BJ (cell line): ENCODE data around the gene NCOA7. TPM values are rescaled to one million over a fixed set of nuclear protein-coding genes. Genes with fewer than 3 reads are reported as not detected.
"Not testable (repeated sequence)": the region's sequence is repeated elsewhere in the genome, so short reads cannot be mapped to it uniquely, and the experiment has no call there.

ENCODE experiments used
- CTCF ChIA-PET: fragments of 350-600 bp; formaldehyde crosslinking; extraction: SDS; loops from one replicate; lab custom pipeline; 2021; ENCODE audit warnings: antibody characterized with exemption, inconsistent platforms; lab: Yijun Ruan, JAX
- POLR2A ChIA-PET: fragments of 300-600 bp; sonication (Branson Sonifier 250); formaldehyde crosslinking; extraction: SDS; loops from one replicate; lab custom pipeline; 2021; ENCODE audit warnings: antibody characterized with exemption; lab: Charles Lee
- DNase-seq: peaks from one replicate; pipeline ENCODE4 v3.0.0-alpha.2; 2011; ENCODE audit warnings: low read depth
- H3K27me3 ChIP-seq: 2 replicates; pipeline ENCODE4 v1.6.0; 2011; ENCODE audit warnings: low read length; ENCODE audit not compliant: control insufficient read depth, insufficient read depth
- H3K36me3 ChIP-seq: 2 replicates; pipeline ENCODE4 v1.5.1; 2011; ENCODE audit warnings: low read length; ENCODE audit not compliant: control insufficient read depth, insufficient read depth
- H3K4me3 ChIP-seq: 2 replicates; pipeline ENCODE4 v1.5.1; 2011; ENCODE audit warnings: low read depth, mild to moderate bottlenecking, control low read depth, low read length
- polyA plus RNA-seq: library from polyadenylated mRNA; depleted of rRNA; stranded (reverse); fragments of >200 nt; gene quantifications from 2 replicates; pipeline ENCODE4 v1.2.3, GENCODE V29; 2011
- TF ChIP-seq, protein P1 (sequence below): IDR thresholded peaks from 2 replicates; pipeline ENCODE4 v1.5.1; 2011; ENCODE audit warnings: low read depth, mild to moderate bottlenecking, control low read depth, inconsistent platforms, low read length, moderate library complexity; ENCODE audit not compliant: insufficient read depth

The NCOA7 gene
- polyA plus RNA-seq, 1 experiment, result 27.2 TPM

DNA sequence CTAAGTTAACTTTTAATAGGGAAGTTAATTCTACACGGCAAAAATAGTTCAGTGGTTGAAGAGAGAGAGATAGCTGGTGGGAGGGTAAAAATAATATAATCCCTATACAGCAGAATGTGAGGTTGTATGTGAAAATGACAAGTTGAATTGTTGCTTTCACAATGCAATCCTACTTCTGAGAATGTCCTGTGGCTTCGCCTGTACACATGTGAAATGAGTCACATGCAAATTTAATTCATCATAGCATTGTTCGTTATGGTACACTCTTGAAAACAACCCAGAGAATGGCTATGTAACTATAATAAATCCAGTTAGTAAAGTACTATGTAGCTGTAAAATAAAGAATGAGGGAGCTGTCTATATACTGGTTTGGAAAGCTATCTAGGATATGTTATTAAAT is 119.8 kb downstream of the NCOA7 start:
- Histone ChIP-seq H3K36me3 (peaks cover 4% of the 10 kb centered on the region; the same call in 1 of the 2 replicates), H3K27me3 (no peaks in the 10 kb centered on the region), H3K4me3 (no peak overlapping the region)
- DNase-seq, result no peak
- ChIA-PET CTCF (interaction anchor here (0.6 to 1.3 kb wide), 4 partner anchors 10 to 86 kb away, joined by 3 to 4 read pairs (median 4); no protein-coding TSS in a partner anchor), POLR2A (interaction anchor here (0.7 kb wide), 1 partner anchor 38 kb away, joined by 3 read pairs; no protein-coding TSS in a partner anchor)
- TF ChIP-seq, protein P1, sequence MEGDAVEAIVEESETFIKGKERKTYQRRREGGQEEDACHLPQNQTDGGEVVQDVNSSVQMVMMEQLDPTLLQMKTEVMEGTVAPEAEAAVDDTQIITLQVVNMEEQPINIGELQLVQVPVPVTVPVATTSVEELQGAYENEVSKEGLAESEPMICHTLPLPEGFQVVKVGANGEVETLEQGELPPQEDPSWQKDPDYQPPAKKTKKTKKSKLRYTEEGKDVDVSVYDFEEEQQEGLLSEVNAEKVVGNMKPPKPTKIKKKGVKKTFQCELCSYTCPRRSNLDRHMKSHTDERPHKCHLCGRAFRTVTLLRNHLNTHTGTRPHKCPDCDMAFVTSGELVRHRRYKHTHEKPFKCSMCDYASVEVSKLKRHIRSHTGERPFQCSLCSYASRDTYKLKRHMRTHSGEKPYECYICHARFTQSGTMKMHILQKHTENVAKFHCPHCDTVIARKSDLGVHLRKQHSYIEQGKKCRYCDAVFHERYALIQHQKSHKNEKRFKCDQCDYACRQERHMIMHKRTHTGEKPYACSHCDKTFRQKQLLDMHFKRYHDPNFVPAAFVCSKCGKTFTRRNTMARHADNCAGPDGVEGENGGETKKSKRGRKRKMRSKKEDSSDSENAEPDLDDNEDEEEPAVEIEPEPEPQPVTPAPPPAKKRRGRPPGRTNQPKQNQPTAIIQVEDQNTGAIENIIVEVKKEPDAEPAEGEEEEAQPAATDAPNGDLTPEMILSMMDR, result no peak

DNA sequence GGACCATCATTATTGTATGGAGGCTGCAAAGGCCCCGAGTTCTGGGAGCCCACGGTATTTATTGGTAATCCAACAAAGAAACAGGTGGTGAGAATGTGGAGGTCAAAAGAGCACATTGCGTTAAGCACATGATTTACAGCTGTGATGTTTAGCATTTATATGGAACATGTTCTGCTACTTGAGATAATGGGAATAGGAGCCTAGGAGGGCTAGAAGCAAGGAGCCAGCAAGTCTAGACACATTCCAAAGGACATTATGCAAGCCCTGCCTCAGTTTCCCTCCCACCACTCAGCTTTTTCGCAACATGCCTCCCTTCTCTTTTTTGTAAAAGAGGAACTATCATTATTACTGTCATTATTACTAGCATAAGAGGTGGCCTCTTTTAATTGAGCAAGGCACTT is 120.3 kb downstream of the NCOA7 start:
- CTCF ChIA-PET, result interaction anchor here (0.6 to 1.3 kb wide), 5 partner anchors 11 to 86 kb away, joined by 3 to 4 read pairs (median 3); no protein-coding TSS in a partner anchor
- H3K36me3 ChIP-seq, H3K27me3 ChIP-seq, POLR2A ChIA-PET, DNase-seq, H3K4me3 ChIP-seq: not testable (repeated sequence)

DNA sequence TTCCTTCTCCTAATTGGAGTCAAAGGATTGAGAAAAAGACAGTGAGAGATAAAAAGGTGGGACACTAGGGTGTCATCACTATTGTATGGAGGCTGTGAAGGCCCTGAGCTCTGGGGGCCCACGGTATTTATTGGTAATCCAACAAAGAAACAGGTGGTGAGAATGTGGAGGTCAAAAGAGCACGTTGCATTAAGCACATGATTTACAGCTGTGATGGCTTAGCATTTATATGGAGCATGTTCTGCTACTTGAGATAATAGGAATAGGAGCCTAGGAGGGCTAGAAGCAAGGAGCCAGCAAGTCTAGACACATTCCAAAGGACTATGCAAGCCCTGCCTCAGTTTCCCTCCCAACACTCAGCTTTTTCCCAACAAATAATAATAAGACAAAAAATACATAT is 121.7 kb downstream of the NCOA7 start:
- H3K36me3 ChIP-seq, H3K27me3 ChIP-seq, CTCF ChIA-PET, POLR2A ChIA-PET, DNase-seq, H3K4me3 ChIP-seq: not testable (repeated sequence)

DNA sequence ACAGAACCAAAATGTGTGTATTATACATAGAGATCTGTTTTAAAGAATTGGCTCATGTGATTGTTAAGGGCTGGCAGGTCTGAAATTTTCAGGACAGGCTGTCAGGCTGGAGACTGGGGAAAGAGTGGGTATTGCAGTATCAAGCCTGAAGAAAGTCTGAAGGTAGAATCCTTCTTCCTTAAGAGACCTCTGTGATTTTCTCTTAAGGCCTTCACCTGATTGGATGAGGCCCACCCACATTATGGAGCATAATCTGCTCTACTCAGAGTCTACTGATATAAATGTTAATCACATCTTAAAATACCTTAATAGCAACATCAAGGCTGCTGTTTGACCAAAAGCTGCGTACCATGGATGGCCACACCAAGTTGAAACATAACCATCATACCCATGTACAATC is 122.4 kb downstream of the NCOA7 start:
- ChIA-PET POLR2A (interaction anchor here (0.5 kb wide), 1 partner anchor 62 kb away, joined by 4 read pairs; no protein-coding TSS in a partner anchor), CTCF (interaction anchor here (2.0 kb wide), 1 partner anchor 39 kb away, joined by 15 read pairs; no protein-coding TSS in a partner anchor)
- Histone ChIP-seq H3K27me3 (no peaks in the 10 kb centered on the region), H3K4me3 (no peak overlapping the region), H3K36me3 (peaks cover 10% of the 10 kb centered on the region)
- DNase-seq, result no peak
- TF ChIP-seq, protein P1, result no peak

DNA sequence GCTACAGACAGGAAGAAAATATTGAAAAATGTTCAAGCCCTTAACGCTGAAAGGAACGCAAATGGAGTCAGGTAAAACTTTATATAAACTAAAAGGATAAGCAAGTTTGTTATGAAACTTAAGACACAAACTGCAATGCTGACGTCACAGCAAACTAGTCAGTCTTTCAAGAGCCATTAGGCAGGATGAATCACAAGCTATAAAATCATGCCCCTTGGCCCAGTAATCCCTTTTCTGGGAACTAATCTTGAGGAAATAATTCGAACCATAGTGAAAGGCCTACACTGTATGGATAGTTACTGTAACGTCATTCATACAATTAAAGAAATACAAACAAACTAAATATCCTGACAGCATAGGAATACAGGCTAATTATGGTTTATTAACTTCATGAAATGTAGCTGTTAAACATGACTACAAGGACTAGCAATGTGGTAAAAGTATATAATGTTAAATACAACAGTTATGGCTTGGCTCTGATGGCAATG is 123.1 kb downstream of the NCOA7 start:
- ChIA-PET CTCF (interaction anchor here (0.9 to 2.0 kb wide), 3 partner anchors 9 to 123 kb away, joined by 3 to 15 read pairs (median 5); partner anchors contain the start of gene NCOA7), POLR2A (interaction anchor here (0.5 to 0.8 kb wide), 2 partner anchors 44 to 63 kb away, joined by 4 to 6 read pairs; no protein-coding TSS in a partner anchor)
- Histone ChIP-seq H3K36me3 (peaks cover 10% of the 10 kb centered on the region), H3K4me3 (no peak overlapping the region), H3K27me3 (no peaks in the 10 kb centered on the region)
- DNase-seq, result peak; percentile 91
- TF ChIP-seq, protein P1, result no peak

DNA sequence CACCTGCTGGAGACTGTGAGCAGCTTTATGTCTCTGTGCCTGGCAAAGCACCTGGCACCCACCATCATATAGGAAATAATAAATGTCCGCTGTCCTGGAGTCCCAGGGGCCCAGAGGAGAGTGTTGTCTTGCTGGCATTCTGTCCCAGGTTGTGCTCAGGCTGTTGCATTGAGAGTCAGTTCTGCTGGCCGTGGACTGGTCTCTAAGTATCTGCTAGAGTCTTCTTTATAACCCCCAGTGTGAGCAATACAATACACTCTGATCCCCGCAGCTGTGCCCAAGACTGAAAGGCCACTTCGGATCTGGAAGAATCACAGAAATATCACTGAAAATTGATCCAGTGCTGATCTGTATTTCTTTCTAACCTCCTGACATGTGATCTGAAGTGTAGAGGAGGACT is 127.5 kb downstream of the NCOA7 start:
- CTCF ChIA-PET, result interaction anchor here (0.6 to 6.3 kb wide), 3 partner anchors 12 to 127 kb away, joined by 3 to 23 read pairs (median 5); partner anchors contain the start of gene HINT3
- peaks cover 15% of the 10 kb centered on the region for H3K36me3 ChIP-seq
- H3K4me3 ChIP-seq, result no peak overlapping the region
- DNase-seq, result no peak
- POLR2A ChIA-PET, result no interaction called here
- H3K27me3 ChIP-seq, result no peaks in the 10 kb centered on the region
- TF ChIP-seq, protein P1, result no peak
